H54 (cell line): ENCODE data around the gene TOMT.
A peak's percentile ranks its signal among the peaks of the same experiment; 100 is the strongest.

Source experiments
- DNase-seq: peaks from one replicate; pipeline ENCODE4 v3.0.0; 2011; ENCODE audit warnings: low spot score, mixed read lengths; ENCODE audit not compliant: insufficient read length
- FAIRE-seq: peaks from 3 replicates; lab custom pipeline; 2011; peaks lifted over from hg19 to GRCh38; lab: Jason Lieb, UNC
- POLR2A ChIP-seq: IDR thresholded peaks from 2 replicates; pipeline ENCODE4 v1.6.1; 2011; ENCODE audit warnings: low read depth, mild to moderate bottlenecking, low read length

The TOMT gene

DNA sequence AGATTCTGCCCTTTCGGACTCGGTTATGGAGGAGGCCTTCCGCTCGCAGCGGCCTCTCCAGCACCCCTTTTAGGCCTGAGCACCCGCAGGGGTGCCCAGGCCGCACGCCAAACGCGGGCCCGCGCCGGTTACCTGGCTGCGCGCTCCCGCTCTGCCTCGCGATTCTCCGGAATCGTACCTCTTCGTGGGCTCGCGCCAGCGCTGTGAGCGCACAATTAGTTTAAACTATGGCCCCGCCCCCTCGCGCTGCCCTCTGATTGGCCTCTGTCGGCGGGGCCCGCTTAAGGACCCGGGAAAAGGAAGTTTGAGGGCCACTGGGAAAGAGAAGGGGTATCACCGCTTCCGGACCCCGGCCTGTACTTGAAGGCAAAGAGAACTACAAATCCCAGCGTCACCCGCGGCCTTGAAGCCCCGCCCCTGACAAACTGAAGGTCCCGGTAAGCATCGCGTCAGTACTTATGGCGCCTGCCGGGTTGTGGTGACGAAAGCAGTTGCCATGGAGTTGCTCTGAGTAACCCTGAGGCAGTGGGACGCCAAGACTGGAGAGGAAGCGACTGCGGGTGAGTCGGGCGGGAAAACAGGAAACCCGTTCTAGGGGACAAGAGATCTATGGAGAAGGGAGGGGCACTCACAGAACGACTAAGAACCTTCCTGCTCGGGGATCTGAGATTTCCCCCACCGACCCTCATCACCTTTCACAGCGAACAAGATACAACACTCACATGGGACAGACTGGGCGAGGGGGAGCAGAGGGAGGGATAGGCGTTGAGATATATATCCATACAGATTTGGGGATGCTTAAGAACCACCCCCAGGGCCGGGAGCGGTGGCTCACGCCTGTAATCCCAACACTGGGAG lies 25.2 kb upstream of the TOMT start, which contains the start of the genes LRRC51 and NUMA1:
Gene LRRC51 (plus strand): TSS at position 525 of the 858 bp plus-strand sequence. CDS start 8,234 bp downstream, outside the sequence.
Gene NUMA1 (minus strand): TSS at position 217 of the 858 bp plus-strand sequence. CDS start 44,599 bp downstream, outside the sequence.
- DNase-seq, result peak; percentile 87
- peak; percentile 96 for FAIRE-seq
- TF ChIP-seq POLR2A, result peak; percentile 56

DNA sequence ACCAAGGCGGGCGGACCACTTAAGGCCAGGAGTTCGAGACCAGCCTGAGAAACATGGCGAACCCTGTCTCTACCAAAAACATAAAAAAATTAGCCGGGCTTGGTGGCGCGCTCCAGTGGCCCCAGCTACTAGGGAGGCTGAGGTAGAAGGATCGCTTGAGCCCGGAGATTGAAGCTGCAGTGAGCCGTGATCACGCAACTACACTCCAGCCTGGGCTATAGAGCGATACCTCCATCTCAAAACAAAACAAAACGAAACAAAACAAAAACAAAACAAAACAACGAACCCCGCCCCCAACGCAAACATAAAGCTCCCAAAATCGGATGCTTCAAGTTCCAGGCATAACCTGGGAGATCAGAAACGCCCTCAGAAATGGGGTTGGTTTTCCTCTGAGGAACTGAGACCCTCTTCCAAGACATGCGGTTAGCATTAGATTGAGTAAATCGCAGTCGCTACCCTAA lies 24.5 kb upstream of the TOMT start:
- TF ChIP-seq POLR2A, result no peak
- DNase-seq (no peak), FAIRE-seq (no peak)

DNA sequence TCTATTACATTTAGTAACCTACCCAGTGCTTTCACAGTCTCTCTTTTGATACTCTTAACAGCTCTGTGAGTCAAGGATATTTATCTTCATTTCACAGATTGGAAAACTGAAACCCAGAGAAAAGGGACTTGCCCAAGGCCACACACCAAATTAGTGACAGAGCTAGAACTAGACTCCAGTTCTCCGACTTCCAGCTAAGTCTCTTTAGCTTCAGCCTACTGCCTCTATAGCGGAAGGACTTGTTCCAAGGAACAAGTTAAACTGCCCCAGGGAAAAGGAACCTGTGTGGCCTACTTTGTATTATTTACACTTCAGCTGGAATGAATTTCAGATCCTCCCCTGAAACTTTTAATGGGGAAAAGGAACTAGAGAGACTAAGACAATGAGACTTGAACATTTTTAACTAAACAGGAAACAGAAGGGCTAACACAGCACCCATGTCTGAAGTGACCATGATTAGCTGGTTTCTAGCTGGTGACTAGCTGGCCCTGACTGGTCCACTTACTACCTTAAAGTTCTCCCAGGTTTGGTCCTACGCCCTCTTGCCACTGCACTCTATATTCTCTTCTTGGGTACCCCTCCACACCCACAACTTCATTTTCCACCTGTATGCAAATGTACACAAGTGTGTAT lies 23.8 kb upstream of the TOMT start:
- no peak for TF ChIP-seq POLR2A
- DNase-seq, result no peak
- no peak for FAIRE-seq

DNA sequence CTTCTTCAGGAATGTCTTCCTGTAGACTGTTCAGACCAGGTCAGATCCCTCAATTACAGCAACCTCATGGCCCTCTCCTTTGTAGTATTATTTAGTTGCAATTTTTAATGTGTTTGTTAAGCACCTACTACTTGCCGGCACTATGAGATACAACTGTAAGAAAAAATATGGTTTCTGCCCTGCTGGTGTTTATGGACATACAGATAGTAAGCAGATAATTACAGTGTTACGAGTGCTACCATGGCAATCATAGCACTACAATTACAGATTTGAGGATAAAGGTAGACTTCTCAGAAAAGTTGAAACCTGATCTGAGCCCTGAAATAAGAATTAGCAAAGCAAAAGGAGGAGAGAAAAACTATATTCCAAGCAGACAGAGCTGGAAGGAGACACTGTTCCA lies 22.3 kb upstream of the TOMT start:
- no peak for TF ChIP-seq POLR2A
- no peak for FAIRE-seq
- DNase-seq, result no peak

DNA sequence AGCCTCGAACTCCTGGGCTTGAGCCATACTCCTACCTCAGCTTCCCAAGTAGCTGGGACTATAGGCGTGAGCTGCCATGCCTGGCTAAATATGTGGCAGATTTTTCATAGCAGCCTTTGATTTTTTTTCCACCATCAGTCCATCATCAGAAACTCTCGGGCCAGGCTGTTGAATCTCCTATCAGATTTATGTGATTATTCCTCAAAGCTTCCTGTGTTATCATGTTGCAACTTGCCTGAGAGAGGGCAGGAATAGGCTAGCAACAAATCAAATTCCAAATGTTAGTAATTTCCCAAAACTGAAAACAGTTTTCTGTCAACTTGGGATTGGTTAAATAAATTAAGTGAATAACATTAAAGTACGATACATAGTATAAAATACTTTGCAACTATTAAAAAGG lies 21.6 kb upstream of the TOMT start:
- FAIRE-seq, result no peak
- TF ChIP-seq POLR2A, result no peak
- no peak for DNase-seq

DNA sequence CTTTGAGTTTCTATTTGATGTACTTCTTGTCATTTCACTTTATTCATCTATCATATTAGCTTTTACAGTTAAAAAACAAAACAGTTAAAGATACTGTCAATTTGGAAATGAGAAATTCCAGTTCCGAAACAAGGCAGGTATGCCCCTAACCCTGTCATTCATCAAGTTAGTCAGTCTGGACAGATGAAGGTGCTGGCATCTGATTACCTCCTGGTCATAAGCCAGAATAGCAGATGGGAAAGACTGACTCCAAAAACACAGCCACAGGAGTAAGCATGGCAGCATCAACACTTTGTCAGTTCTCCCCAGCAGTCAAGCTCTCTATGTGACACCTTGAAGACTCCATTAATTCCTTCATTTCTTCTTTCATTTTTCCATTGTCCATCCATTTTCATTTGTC lies 20.8 kb upstream of the TOMT start:
- DNase-seq (no peak), FAIRE-seq (no peak)
- no peak for TF ChIP-seq POLR2A

DNA sequence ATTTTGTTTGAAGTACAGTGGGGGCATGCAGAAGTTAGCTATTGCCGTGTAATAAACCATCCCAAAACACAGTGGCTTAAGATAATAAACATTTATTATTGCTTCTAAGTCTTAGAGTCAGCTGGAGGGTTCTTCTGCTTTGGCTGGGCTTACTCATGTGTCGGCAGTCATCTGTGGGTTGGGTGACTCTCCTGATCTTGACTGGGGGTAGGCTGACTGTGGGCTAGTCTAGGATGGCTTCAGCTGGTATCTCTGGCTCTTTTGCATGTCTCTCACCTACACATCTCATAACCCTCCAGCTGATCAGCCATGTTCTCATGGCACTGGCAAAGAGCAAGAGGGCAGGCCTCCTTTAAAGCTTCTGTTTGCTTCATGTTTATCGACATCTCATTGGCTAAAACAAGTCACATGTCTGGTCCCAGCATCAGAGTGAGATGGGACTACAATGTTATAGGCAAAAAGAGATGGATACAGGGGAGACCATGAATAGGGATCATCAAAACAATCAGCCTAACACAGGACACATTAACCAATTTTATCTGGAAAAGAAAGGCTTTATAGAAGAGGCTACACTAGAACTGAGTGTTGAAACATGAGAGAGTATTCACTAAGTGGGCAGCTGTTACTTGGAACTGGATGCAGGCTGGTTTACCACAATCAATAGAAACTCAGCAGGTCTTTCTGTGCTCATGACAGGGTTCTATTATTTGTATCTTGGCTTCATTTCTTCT lies 19.9 kb upstream of the TOMT start:
- FAIRE-seq (no peak), DNase-seq (no peak)
- no peak for TF ChIP-seq POLR2A

DNA sequence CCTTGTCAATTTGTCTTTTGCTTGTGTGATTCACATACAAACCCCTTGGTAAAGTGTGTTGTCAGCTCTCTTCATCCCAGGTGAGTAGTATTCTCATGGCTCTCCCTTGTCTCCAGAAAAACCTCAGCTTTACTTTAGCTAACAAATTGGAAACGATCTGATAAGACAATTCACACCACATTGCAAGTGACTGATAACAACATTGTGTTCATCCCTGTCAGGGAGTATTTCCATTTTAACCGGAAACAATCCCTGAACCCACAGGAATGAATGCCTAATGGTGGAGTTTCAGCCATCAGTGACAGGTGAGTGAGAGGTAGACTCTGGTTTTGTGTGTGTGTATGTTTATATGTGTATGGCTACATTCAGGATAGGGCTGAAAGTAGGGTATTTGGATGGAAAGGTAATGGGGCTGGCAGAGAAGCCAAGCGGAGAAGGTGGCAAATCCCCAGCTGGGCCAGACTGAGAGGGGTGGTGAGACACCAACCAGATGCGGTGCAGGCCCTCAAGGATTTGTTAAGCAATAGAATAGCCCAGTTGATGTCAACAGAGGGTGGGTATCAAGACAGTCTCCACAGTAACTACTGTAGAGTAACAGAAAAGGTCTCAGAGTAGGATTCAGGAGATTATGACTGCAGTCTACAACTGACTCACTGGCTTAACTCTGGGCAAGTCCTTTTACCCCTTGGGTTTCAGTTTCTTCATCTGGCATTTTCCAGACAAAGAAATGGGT lies 17.5 kb upstream of the TOMT start:
- FAIRE-seq (no peak), DNase-seq (no peak)
- no peak for TF ChIP-seq POLR2A

DNA sequence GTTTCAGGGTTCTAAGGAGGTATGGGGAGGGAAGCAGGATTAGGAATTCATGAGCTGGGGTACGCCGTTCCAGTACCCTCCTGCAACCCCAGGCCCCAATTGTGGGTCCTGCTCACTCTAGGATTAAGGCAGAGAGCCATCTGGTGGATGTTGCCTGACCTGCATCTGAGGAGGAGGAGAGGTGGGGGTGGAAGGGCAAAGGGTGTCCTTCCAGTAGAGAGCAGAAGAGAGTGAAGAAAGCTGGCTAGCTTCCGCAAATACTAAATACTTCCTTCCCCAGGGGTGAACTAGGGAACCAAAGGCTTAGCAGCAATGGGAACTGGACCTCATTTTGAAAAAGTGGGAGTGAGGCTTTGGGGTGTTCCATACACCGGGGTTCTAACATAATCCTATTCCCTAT lies 14.4 kb upstream of the TOMT start:
- TF ChIP-seq POLR2A, result no peak
- no peak for DNase-seq
- FAIRE-seq, result no peak

DNA sequence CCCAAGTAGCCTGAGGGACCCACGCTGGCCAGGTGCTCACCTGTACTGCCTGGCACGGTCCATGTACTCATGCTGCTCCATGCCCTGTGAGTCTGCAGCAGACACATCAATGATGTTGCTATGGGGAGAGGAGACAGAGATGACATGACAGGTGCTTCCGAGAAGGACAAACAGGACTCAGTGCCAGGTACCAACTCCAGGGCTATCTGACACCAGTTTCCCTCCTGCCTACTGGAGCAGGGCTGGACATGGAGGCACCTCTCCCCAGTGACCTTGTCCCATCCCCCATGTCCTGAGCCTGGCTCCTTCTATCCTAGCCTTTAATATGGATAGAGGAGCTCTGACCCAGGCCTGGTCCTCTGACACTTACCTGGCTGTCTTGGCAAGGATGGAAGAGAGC lies 7.0 kb upstream of the TOMT start:
- DNase-seq (no peak), FAIRE-seq (no peak)
- no peak for TF ChIP-seq POLR2A

DNA sequence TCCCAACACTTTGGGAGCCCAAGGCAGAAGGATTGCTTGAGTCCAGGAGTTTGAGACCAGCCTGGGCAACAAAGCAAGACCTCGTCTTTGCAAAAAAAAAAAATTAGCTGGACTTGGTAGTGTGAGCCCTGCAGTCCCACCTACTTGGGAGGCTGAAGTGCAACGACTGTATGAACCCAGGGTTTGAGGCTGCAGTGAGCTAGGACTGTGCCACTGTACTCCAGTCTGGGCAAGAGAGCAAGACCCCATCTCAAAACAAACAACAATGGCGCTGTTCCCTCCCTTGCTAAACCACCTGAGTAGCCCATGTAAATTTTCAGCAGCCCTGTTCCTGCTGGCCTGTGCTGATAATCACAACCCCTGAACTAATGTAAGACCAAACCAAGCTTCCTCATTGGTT lies 5.7 kb upstream of the TOMT start:
- FAIRE-seq (no peak), DNase-seq (no peak)
- TF ChIP-seq POLR2A, result no peak

DNA sequence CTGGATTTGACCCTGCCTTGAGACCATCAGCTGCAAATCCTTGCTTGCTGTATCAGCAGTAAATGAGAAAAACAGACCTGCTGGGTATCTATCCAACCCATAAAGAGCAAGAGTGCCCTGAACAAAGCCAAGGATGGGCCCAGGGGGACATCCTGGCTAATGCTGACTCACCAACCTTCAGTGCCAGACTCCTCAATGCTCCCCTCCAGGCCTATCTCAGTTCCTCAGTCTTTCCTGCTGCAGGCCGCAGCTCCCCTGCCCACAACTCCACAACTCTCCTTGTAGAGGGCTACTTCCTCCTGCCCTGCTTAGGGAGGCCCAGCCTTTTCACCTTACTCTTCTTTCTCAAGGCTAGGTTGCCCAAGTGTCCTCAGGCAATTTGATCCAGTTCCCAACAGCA lies 5.3 kb upstream of the TOMT start:
- TF ChIP-seq POLR2A, result no peak
- DNase-seq (no peak), FAIRE-seq (no peak)

DNA sequence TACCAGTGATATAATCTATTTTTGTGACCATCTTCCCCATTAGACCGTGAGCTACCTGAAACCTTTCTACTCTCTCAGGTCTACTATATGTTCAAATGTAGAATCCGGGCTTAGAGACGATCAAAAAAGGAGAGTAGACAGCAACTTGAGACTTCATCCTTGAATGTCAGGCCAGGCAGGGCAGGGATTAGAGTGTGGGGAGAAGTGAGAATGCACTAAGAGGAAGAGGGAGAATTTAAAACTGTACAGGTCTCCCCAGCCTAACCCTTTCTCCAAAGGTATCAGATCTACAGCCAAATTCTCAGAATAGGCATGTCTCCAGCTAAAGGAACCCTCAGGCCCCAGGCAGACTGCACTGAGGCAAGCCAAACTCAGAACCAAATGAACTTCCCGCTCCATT lies 3.6 kb upstream of the TOMT start:
- no peak for FAIRE-seq
- no peak for TF ChIP-seq POLR2A
- no peak for DNase-seq

DNA sequence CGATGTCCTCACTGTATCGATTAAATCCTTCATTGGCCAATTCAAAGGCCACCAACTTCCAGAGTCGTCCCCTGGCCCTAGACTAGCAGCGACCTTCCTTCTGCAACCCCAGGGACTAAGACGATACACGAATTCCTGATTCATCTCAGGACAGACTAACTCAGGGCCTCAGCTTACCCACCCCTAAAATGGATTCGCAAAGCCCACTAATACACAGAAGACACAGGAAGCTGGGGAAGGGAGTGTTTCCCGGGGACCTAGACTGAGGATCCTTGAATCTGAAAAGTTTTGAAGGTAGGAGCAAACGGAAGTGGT lies 3.1 kb upstream of the TOMT start:
- TF ChIP-seq POLR2A, result no peak
- no peak for FAIRE-seq
- no peak for DNase-seq
